ENCODE data around the gene DOCK9.

GRCh38 chr13:98940325-98941001, 37.4 kb downstream of the DOCK9 start:
- TF ChIP-seq CTCF (IDR thresholded peaks at IDR 0.05) = no peak
- TF ChIP-seq EP300 (IDR thresholded peaks at IDR 0.05) = no peak

Measured in upper lobe of left lung (tissue), 4 donors.